HL-60 (cell line): ENCODE data around the gene ORC3.

ENCODE experiments used
- DNase-seq, 2 experiments: peaks; one replicate each; pipeline ENCODE4 v3.0.0-alpha.2; 2010 to 2020; ENCODE audit warnings: low read depth in 1 of 2, low spot score in 1 of 2
- H3K27ac ChIP-seq: fragments of 250-450 bp; sonication (Bioruptor Pico); replicated peaks from 2 replicates; pipeline ENCODE4 v1.5.1; 2020; ENCODE audit warnings: mild to moderate bottlenecking, moderate library complexity
- H3K27me3 ChIP-seq: fragments of 250-450 bp; sonication (Bioruptor Pico); 2 replicates; pipeline ENCODE4 v1.5.1; 2021; ENCODE audit warnings: mild to moderate bottlenecking, moderate library complexity; ENCODE audit not compliant: insufficient read depth, poor library complexity, severe bottlenecking
- H3K4me3 ChIP-seq: replicated peaks from 2 replicates; pipeline ENCODE4 v1.5.1; 2011; ENCODE audit warnings: mild to moderate bottlenecking, control low read depth, low read length; ENCODE audit not compliant: insufficient read depth
- CTCF ChIP-seq: IDR thresholded peaks from one replicate; pipeline ENCODE4 v1.5.1; 2011; ENCODE audit warnings: low read length, control low read depth, inconsistent platforms; ENCODE audit not compliant: insufficient read depth
- GABPA ChIP-seq: IDR thresholded peaks from 2 replicates; pipeline ENCODE4 v1.6.1; 2012; ENCODE audit warnings: low read depth
- POLR2AphosphoS5 ChIP-seq: IDR thresholded peaks from 2 replicates; pipeline ENCODE4 v1.6.1; 2012; ENCODE audit warnings: low read depth
- REST ChIP-seq: IDR thresholded peaks from 2 replicates; pipeline ENCODE4 v1.6.1; 2012; ENCODE audit warnings: low read depth; ENCODE audit not compliant: insufficient replicate concordance
- SPI1 ChIP-seq: IDR thresholded peaks from 2 replicates; pipeline ENCODE4 v1.6.1; 2012; ENCODE audit warnings: low read depth, mild to moderate bottlenecking, borderline replicate concordance

Gene ORC3

GRCh38 chr6:87590417-87590880 is 514 bp downstream of the ORC3 start:
- no peak for DNase-seq
- Histone ChIP-seq H3K4me3 (peak overlapping the region; percentile 61), H3K27me3 (no peaks in the 10 kb centered on the region), H3K27ac (peak overlapping the region; percentile 75)
- TF ChIP-seq CTCF (no peak), POLR2AphosphoS5 (no peak), SPI1 (no peak), GABPA (no peak), REST (no peak)

- no peak for DNase-seq
- H3K27ac ChIP-seq, result peak overlapping the region; percentile 75
- peak; percentile 71 for TF ChIP-seq REST
- TF ChIP-seq POLR2AphosphoS5, result no peak
- no peaks in the 10 kb centered on the region for H3K27me3 ChIP-seq
- H3K4me3 ChIP-seq, result peak overlapping the region; percentile 61
Observed at GRCh38 chr6:87590990-87591389, 1.1 kb downstream of the ORC3 start.

GRCh38 chr6:87600576-87600975 is 10.6 kb downstream of the ORC3 start:
- no peak for TF ChIP-seq REST
- TF ChIP-seq GABPA, result no peak
- no peak for TF ChIP-seq POLR2AphosphoS5
- TF ChIP-seq CTCF, result no peak
- TF ChIP-seq SPI1, result no peak
- DNase-seq, result no peak
- Histone ChIP-seq H3K27ac (no peak overlapping the region), H3K27me3 (no peaks in the 10 kb centered on the region), H3K4me3 (no peak overlapping the region)
